Measurements from ENCODE around the gene TNK2.
"Not testable (repeated sequence)": the region's sequence is repeated elsewhere in the genome, so short reads cannot be mapped to it uniquely, and the experiment has no call there.

DNA sequence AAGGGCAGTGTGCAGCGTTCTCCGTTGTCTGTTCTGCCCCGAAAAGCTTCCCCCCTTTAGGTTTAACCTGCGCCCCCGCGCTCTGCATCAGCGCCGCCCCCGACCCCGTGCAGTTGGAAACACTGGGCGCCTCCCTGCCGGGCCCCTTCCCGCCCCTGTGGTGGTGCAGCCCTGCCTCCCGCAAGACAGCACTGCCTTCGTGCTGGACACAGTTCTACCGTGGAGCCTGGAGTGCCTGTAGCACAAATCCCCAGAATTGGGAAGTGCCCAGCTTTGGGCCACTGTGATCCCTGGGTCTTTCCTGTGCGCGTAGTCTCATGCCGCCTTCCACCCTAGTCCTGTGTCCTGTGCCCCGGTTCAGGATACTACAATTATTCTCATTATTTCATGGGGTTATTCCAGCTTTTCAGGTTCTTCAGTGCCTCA, 47.1 kb upstream of the TNK2 start:
- TF ChIP-seq, protein P1, sequence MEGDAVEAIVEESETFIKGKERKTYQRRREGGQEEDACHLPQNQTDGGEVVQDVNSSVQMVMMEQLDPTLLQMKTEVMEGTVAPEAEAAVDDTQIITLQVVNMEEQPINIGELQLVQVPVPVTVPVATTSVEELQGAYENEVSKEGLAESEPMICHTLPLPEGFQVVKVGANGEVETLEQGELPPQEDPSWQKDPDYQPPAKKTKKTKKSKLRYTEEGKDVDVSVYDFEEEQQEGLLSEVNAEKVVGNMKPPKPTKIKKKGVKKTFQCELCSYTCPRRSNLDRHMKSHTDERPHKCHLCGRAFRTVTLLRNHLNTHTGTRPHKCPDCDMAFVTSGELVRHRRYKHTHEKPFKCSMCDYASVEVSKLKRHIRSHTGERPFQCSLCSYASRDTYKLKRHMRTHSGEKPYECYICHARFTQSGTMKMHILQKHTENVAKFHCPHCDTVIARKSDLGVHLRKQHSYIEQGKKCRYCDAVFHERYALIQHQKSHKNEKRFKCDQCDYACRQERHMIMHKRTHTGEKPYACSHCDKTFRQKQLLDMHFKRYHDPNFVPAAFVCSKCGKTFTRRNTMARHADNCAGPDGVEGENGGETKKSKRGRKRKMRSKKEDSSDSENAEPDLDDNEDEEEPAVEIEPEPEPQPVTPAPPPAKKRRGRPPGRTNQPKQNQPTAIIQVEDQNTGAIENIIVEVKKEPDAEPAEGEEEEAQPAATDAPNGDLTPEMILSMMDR (IDR thresholded peaks at IDR 0.05), result not testable (repeated sequence)
- TF ChIP-seq POLR2A (IDR thresholded peaks at IDR 0.05), result not testable (repeated sequence)

Data from esophagus squamous epithelium (tissue), 4 donors.